Upper lobe of left lung (tissue), 6 donors: ENCODE results near the gene BBS1. TPM values are rescaled to one million over a fixed set of nuclear protein-coding genes. Genes with fewer than 3 reads are reported as not detected.
A peak's percentile ranks its signal among the peaks of the same experiment; 100 is the strongest.

ENCODE experiments used
- ATAC-seq, 2 donors: fragments of 200-7000 bp; cut with Tn5 transposase; one replicate each; pipeline ENCODE4 v1.9.1; 2022; ENCODE audit warnings: mild to moderate bottlenecking in 2 of 2, moderate library complexity in 2 of 2; ENCODE audit not compliant: low FRiP score in 2 of 2
- DNase-seq, 2 donors: peaks; one replicate each; pipeline ENCODE4 v3.0.0-alpha.2; 2019 to 2020
- H3K27ac ChIP-seq, 4 donors: fragments of 200-600 bp; sonication (generic); one replicate each; pipeline ENCODE4 v1.5.1; 2016 to 2019
- H3K27me3 ChIP-seq, 4 donors: fragments of 200-600 bp; sonication (generic); one replicate each; pipeline ENCODE4 v1.5.1; 2017 to 2019
- H3K36me3 ChIP-seq, 4 donors: fragments of 200-600 bp; sonication (generic); one replicate each; pipeline ENCODE4 v1.5.1; 2016 to 2019
- H3K4me1 ChIP-seq, 4 donors: fragments of 200-600 bp; sonication (generic); one replicate each; pipeline ENCODE4 v1.5.1; 2018 to 2019
- H3K4me3 ChIP-seq, 4 donors: fragments of 200-600 bp; sonication (generic); one replicate each; pipeline ENCODE4 v1.5.1; 2017 to 2019; ENCODE audit warnings: mild to moderate bottlenecking in 2 of 4, moderate library complexity in 1 of 4
- H3K9me3 ChIP-seq, 4 donors: fragments of 200-600 bp; sonication (generic); one replicate each; pipeline ENCODE4 v1.5.1; 2018 to 2019
- CTCF ChIP-seq, 6 experiments: fragments of 450-650 bp in 4 of 6; fragments of 200-600 bp in 2 of 6; sonication (generic) in 2 of 6; IDR thresholded peaks; one replicate each; pipeline ENCODE4 v1.5.1; 2016 to 2019; ENCODE audit warnings: antibody characterized with exemption in 6 of 6
- EP300 ChIP-seq, 4 donors: sonication (generic); formaldehyde crosslinking; IDR thresholded peaks; one replicate each; pipeline ENCODE4 v1.5.1; 2017; ENCODE audit warnings: antibody characterized with exemption in 4 of 4, control low read depth in 2 of 4
- POLR2A ChIP-seq, 4 donors: fragments of 450-650 bp; IDR thresholded peaks; one replicate each; pipeline ENCODE4 v1.5.1; 2016 to 2017; ENCODE audit warnings: antibody characterized with exemption in 4 of 4, mild to moderate bottlenecking in 2 of 4
- POLR2AphosphoS5 ChIP-seq, 2 donors: sonication (generic); formaldehyde crosslinking; IDR thresholded peaks; one replicate each; pipeline ENCODE4 v1.5.1; 2017; ENCODE audit warnings: antibody characterized with exemption in 2 of 2
- WGBS, 2 donors: methylation state at CpG; one replicate each; pipeline ENCODE4 v1.1.5; 2017 to 2018; 5-methylcytosine and 5-hydroxymethylcytosine counted together
- total RNA-seq, 6 donors: library from RNA; depleted of rRNA in 4 of 6; stranded (reverse); fragments of >200 nt in 4 of 6; gene quantifications; one replicate each; pipeline versions ENCODE4 v1.1.0 to v1.2.1, GENCODE V29; 2016 to 2021
- donor health status: DM: no; HTN: no; CAD: no; lungs with moderate emphysema.
- donor health status: DM: no; HTN: yes; CAD: no; lungs with severe emphysema.

Gene BBS1
- total RNA-seq, 6 donors from 2014 or later = 26.0 to 145 (median 44.8) TPM

- peak within 1 kb of the TSS in 2 of 4 donors; percentile 30 to 68 for H3K27ac ChIP-seq
- DNase-seq (peak; percentile 88 to 98), ATAC-seq (peak; percentile 84 to 97)
- no peaks in the 10 kb centered on the region for H3K27me3 ChIP-seq
- H3K4me3 ChIP-seq = peak within 1 kb of the TSS; percentile 64 to 77 (median 70)
- TF ChIP-seq POLR2AphosphoS5 (IDR thresholded peaks at IDR 0.05) (peak in 1 of 2 donors; percentile 17), EP300 (IDR thresholded peaks at IDR 0.05) (no peak), POLR2A (IDR thresholded peaks at IDR 0.05) (peak in 1 of 4 donors; percentile 57)
- peaks cover 10 to 17% (median 12%) of the 10 kb centered on the region in 4 donors for H3K4me1 ChIP-seq
- H3K9me3 ChIP-seq = no peaks in the 10 kb centered on the region
- H3K36me3 ChIP-seq = peaks cover 0 to 8% (median 0%) of the 10 kb centered on the region in 4 donors
- 11% methylated on average over 19 to 24 of the region's 77 CpGs for WGBS, 2 donors
Measured at GRCh38 chr11:66568124-66568916, 57.9 kb downstream of the BBS1 start, which contains the start of gene CTSF. Gene CTSF, minus strand, starts transcription at chr11:66568606. Its CDS starts 120 bp downstream, at chr11:66568486.

DNA sequence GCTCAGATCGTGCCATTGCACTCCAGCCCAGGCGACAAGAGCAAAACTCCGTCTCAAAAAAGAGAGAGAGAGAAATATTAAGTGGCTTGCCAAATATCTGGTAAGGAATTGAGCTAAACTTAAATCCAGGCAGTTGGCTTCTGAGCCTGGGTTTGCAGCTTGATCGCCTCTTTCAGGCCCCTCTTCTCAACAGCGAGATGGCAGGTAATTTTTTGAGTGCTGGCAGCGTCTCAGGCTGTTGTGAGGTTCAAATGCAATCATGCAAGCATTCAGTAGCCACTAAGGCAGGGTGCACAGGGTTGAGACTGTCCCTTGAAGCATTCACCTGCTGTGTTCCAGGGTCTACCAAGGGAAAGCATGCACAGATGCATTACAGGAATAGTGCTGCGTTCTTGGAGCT is 58.6 kb downstream of the BBS1 start:
- TF ChIP-seq CTCF (IDR thresholded peaks at IDR 0.05) = no peak
- no peak for TF ChIP-seq POLR2A (IDR thresholded peaks at IDR 0.05)
- TF ChIP-seq EP300 (IDR thresholded peaks at IDR 0.05) = no peak
- no peak for TF ChIP-seq POLR2AphosphoS5 (IDR thresholded peaks at IDR 0.05)
- WGBS, 2 donors = 81 to 89% methylated on average over 7 of the region's 7 CpGs
- Histone ChIP-seq H3K4me3 (no peak overlapping the region), H3K9me3 (no peaks in the 10 kb centered on the region), H3K36me3 (peaks cover 0 to 8% (median 0%) of the 10 kb centered on the region in 4 donors), H3K27me3 (no peaks in the 10 kb centered on the region), H3K27ac (no peak overlapping the region), H3K4me1 (peaks cover 10 to 17% (median 12%) of the 10 kb centered on the region in 4 donors)
- no peak for ATAC-seq
- no peak for DNase-seq

DNA sequence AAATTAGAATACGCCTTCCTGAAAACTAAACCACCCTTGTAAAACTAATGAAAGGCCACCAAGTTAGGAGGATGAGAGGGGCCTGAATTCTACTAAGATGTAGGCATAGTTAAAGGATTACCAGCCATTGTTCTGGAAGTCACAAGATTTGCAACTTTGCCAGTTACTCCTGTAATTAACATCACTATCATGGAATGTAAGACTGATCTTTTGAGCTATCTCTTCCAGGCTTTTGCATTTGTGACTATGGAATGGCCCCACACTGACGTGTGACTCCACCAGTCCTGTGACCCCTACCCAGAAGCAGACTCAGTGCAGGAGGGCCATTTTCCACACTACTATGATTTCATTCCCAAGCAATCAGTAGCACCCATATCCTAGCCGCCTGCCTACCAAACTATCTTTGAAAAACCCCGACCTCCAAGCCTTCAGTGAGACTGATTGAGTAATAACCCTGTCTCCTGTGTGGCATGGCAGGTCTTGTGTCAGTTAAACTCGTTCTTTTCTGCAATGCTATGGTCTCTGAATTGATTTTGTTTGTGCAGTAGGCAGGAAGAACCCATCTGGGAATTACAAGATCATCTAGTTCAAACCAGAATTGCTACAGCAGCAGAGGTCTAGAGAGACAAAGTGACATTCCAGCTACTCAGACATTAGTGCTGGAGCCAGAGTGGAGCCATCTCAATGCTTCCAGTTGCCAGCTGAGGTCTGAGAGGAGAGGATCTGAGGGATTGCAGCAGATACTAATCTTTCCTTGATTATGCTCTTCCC is 59.8 kb downstream of the BBS1 start:
- H3K27me3 ChIP-seq = no peaks in the 10 kb centered on the region
- H3K4me1 ChIP-seq = peaks cover 10 to 17% (median 12%) of the 10 kb centered on the region in 4 donors
- H3K27ac ChIP-seq = no peak overlapping the region
- H3K4me3 ChIP-seq = no peak overlapping the region
- ATAC-seq (no peak), DNase-seq (no peak)
- H3K9me3 ChIP-seq = no peaks in the 10 kb centered on the region
- WGBS, 2 donors = 58 to 66% methylated on average over 5 of the region's 5 CpGs
- peaks cover 0 to 8% (median 0%) of the 10 kb centered on the region in 4 donors for H3K36me3 ChIP-seq
- TF ChIP-seq POLR2AphosphoS5 (IDR thresholded peaks at IDR 0.05) = no peak
- TF ChIP-seq POLR2A (IDR thresholded peaks at IDR 0.05) = no peak
- TF ChIP-seq CTCF (IDR thresholded peaks at IDR 0.05) = no peak
- TF ChIP-seq EP300 (IDR thresholded peaks at IDR 0.05) = no peak

DNA sequence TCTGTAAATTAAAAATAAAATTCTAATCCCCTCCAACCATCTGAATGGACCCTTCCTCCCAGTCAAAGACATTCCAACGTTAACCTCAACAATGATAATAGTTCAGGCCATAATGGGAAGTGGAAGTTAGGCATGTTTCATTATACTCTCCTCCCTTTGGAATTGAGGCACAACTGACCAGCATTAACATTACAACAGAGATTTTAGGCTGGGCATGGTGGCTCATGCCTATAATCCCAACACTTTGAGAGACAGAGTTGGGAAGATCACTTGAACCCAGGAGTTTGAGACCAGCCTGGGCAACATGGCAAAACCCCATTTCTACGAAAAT is 60.4 kb downstream of the BBS1 start:
- peaks cover 10 to 17% (median 12%) of the 10 kb centered on the region in 4 donors for H3K4me1 ChIP-seq
- H3K9me3 ChIP-seq = no peaks in the 10 kb centered on the region
- WGBS, 2 donors = 70% methylated on average over 2 of the region's 2 CpGs
- TF ChIP-seq POLR2A (IDR thresholded peaks at IDR 0.05) (no peak), CTCF (IDR thresholded peaks at IDR 0.05) (no peak), POLR2AphosphoS5 (IDR thresholded peaks at IDR 0.05) (no peak)
- no peak overlapping the region for H3K27ac ChIP-seq
- no peaks in the 10 kb centered on the region for H3K27me3 ChIP-seq
- no peak overlapping the region for H3K4me3 ChIP-seq
- ATAC-seq (no peak), DNase-seq (no peak)
- peaks cover 0 to 3% (median 0%) of the 10 kb centered on the region in 4 donors for H3K36me3 ChIP-seq

- H3K9me3 ChIP-seq = no peaks in the 10 kb centered on the region
- no peaks in the 10 kb centered on the region for H3K27me3 ChIP-seq
- no peak overlapping the region for H3K27ac ChIP-seq
- no peaks in the 10 kb centered on the region for H3K36me3 ChIP-seq
- 16 to 24% methylated on average over 17 to 25 of the region's 25 CpGs for WGBS, 2 donors
- ATAC-seq = peak; percentile 80 to 97
- H3K4me1 ChIP-seq = peaks cover 3 to 8% (median 5%) of the 10 kb centered on the region in 4 donors
- peak; percentile 77 to 88 (median 86) for TF ChIP-seq CTCF (IDR thresholded peaks at IDR 0.05)
- no peak for TF ChIP-seq POLR2AphosphoS5 (IDR thresholded peaks at IDR 0.05)
- no peak for TF ChIP-seq EP300 (IDR thresholded peaks at IDR 0.05)
- H3K4me3 ChIP-seq = no peak overlapping the region
- DNase-seq = peak; percentile 83 to 87
Measured at GRCh38 chr11:66579017-66579606, 68.7 kb downstream of the BBS1 start.
